CD4-positive, alpha-beta T cell treated with Interleukin-10 for 1 hour (primary cell): Measurements from ENCODE around the gene ZMYM4.
"Not testable (repeated sequence)": the region's sequence is repeated elsewhere in the genome, so short reads cannot be mapped to it uniquely, and the experiment has no call there.

Experiments
- DNase-seq: peaks from one replicate; pipeline ENCODE4 v3.0.0-alpha.2; 2020

The ZMYM4 gene

GRCh38 chr1:35331618-35332017 lies 63.1 kb downstream of the ZMYM4 start:
- DNase-seq = not testable (repeated sequence)

- DNase-seq = no peak
Measured at GRCh38 chr1:35334485-35334884, 66.0 kb downstream of the ZMYM4 start.

- no peak for DNase-seq
Measured at GRCh38 chr1:35340519-35340918, 72.0 kb downstream of the ZMYM4 start.

- DNase-seq = no peak
Measured at GRCh38 chr1:35345439-35345981, 77.0 kb downstream of the ZMYM4 start.

- no peak for DNase-seq
Measured at GRCh38 chr1:35350872-35351271, 82.4 kb downstream of the ZMYM4 start.

- DNase-seq = no peak
Measured at GRCh38 chr1:35359995-35360394, 91.5 kb downstream of the ZMYM4 start.

- DNase-seq = no peak
Measured at GRCh38 chr1:35361638-35362037, 93.1 kb downstream of the ZMYM4 start.

- DNase-seq = no peak
Measured at GRCh38 chr1:35364741-35365140, 96.2 kb downstream of the ZMYM4 start.

- no peak for DNase-seq
Measured at GRCh38 chr1:35367914-35368313, 99.4 kb downstream of the ZMYM4 start.

GRCh38 chr1:35369922-35370671 lies 101.6 kb downstream of the ZMYM4 start:
- DNase-seq = no peak

- no peak for DNase-seq
Measured at GRCh38 chr1:35371506-35371905, 103.0 kb downstream of the ZMYM4 start.

- DNase-seq = no peak
Measured at GRCh38 chr1:35377555-35377954, 109.0 kb downstream of the ZMYM4 start.

GRCh38 chr1:35379317-35380000 lies 111.0 kb downstream of the ZMYM4 start:
- DNase-seq = no peak

GRCh38 chr1:35380111-35380510 lies 111.6 kb downstream of the ZMYM4 start:
- not testable (repeated sequence) for DNase-seq

- no peak for DNase-seq
Measured at GRCh38 chr1:35382107-35382506, 113.6 kb downstream of the ZMYM4 start.

GRCh38 chr1:35386290-35386689 lies 117.8 kb downstream of the ZMYM4 start:
- DNase-seq = no peak

- DNase-seq = no peak
Measured at GRCh38 chr1:35386959-35387358, 118.5 kb downstream of the ZMYM4 start.

GRCh38 chr1:35390600-35391494 lies 122.3 kb downstream of the ZMYM4 start:
- no peak for DNase-seq

GRCh38 chr1:35394386-35394785 lies 125.9 kb downstream of the ZMYM4 start:
- DNase-seq = no peak

- no peak for DNase-seq
Measured at GRCh38 chr1:35398739-35399138, 130.2 kb downstream of the ZMYM4 start.

GRCh38 chr1:35401049-35401448 lies 132.5 kb downstream of the ZMYM4 start:
- no peak for DNase-seq

GRCh38 chr1:35406103-35406502 lies 137.6 kb downstream of the ZMYM4 start:
- DNase-seq = no peak

GRCh38 chr1:35407743-35408142 lies 139.2 kb downstream of the ZMYM4 start:
- no peak for DNase-seq
